ENCODE results near the gene UGT1A1.

The UGT1A1 gene

GRCh38 chr2:233758849-233759248 lies 1.2 kb upstream of the UGT1A1 start:
- DNase-seq, result no peak

- DNase-seq, result no peak
Observed at GRCh38 chr2:233761040-233761769, 1.1 kb downstream of the UGT1A1 start.

- DNase-seq, result no peak
Observed at GRCh38 chr2:233764264-233764663, 4.2 kb downstream of the UGT1A1 start.

- no peak for DNase-seq
Observed at GRCh38 chr2:233764761-233765160, 4.7 kb downstream of the UGT1A1 start.

- DNase-seq, result no peak
Observed at GRCh38 chr2:233766416-233766815, 6.3 kb downstream of the UGT1A1 start.

GRCh38 chr2:233768076-233768475 lies 8.0 kb downstream of the UGT1A1 start:
- DNase-seq, result no peak

GRCh38 chr2:233769260-233769659 lies 9.2 kb downstream of the UGT1A1 start:
- no peak for DNase-seq

- DNase-seq, result no peak
Observed at GRCh38 chr2:233772153-233772552, 12.1 kb downstream of the UGT1A1 start.

GRCh38 chr2:233772583-233772982 lies 12.5 kb downstream of the UGT1A1 start:
- DNase-seq, result no peak

GRCh38 chr2:233773854-233774253 lies 13.8 kb downstream of the UGT1A1 start:
- DNase-seq, result no peak

- DNase-seq, result no peak
Observed at GRCh38 chr2:233775414-233775813, 15.3 kb downstream of the UGT1A1 start.

GRCh38 chr2:233778030-233778429 lies 18.0 kb downstream of the UGT1A1 start, which contains the start of gene MROH2A:
TSS of gene MROH2A (plus strand) at chr2:233778330. CDS start at chr2:233779359, 1,029 bp downstream.
- no peak for DNase-seq

GRCh38 chr2:233779722-233780121 lies 19.7 kb downstream of the UGT1A1 start:
- no peak for DNase-seq

GRCh38 chr2:233780771-233781170 lies 20.7 kb downstream of the UGT1A1 start:
- no peak for DNase-seq

- no peak for DNase-seq
Observed at GRCh38 chr2:233789554-233789953, 29.5 kb downstream of the UGT1A1 start.

GRCh38 chr2:233791151-233791882 lies 31.2 kb downstream of the UGT1A1 start:
- DNase-seq, result no peak

GRCh38 chr2:233791883-233792329 lies 31.8 kb downstream of the UGT1A1 start:
- no peak for DNase-seq

GRCh38 chr2:233792720-233793119 lies 32.6 kb downstream of the UGT1A1 start:
- DNase-seq, result no peak

GRCh38 chr2:233793465-233794127 lies 33.5 kb downstream of the UGT1A1 start:
- no peak for DNase-seq

- no peak for DNase-seq
Observed at GRCh38 chr2:233794128-233794658, 34.1 kb downstream of the UGT1A1 start.

GRCh38 chr2:233795735-233796171 lies 35.7 kb downstream of the UGT1A1 start:
- DNase-seq, result no peak

GRCh38 chr2:233796254-233796653 lies 36.2 kb downstream of the UGT1A1 start:
- DNase-seq, result no peak

GRCh38 chr2:233798335-233799086 lies 38.4 kb downstream of the UGT1A1 start:
- DNase-seq, result no peak

Data from SHP77 (cell line).